HUES48 (cell line): ENCODE results near the gene PIH1D1.
"Not testable (repeated sequence)": the region's sequence is repeated elsewhere in the genome, so short reads cannot be mapped to it uniquely, and the experiment has no call there.

Experiments
- H3K27ac ChIP-seq: one replicate; pipeline ENCODE4 v1.7.0; 2013; ENCODE audit warnings: low read depth, low read length, inconsistent platforms
- H3K27me3 ChIP-seq: 2 replicates; pipeline ENCODE4 v1.6.1; 2013; ENCODE audit warnings: mild to moderate bottlenecking, low read length; ENCODE audit not compliant: control insufficient read depth, insufficient read depth
- H3K36me3 ChIP-seq: 2 replicates; pipeline ENCODE4 v1.6.1; 2013; ENCODE audit warnings: low read length; ENCODE audit not compliant: control insufficient read depth, insufficient read depth
- H3K4me1 ChIP-seq: 2 replicates; pipeline ENCODE4 v1.6.1; 2013; ENCODE audit warnings: mild to moderate bottlenecking, low read length; ENCODE audit not compliant: control insufficient read depth, insufficient read depth
- H3K4me3 ChIP-seq: 2 replicates; pipeline ENCODE4 v1.5.1; 2013; ENCODE audit warnings: mild to moderate bottlenecking, low read depth, low read length
- H3K9ac ChIP-seq: 2 replicates; pipeline ENCODE4 v1.6.1; 2013; ENCODE audit warnings: mild to moderate bottlenecking, low read depth, low read length, moderate library complexity
- H3K9me3 ChIP-seq: 2 replicates; pipeline ENCODE4 v1.6.1; 2013; ENCODE audit warnings: low read length; ENCODE audit not compliant: control insufficient read depth, insufficient read depth

Gene PIH1D1

DNA sequence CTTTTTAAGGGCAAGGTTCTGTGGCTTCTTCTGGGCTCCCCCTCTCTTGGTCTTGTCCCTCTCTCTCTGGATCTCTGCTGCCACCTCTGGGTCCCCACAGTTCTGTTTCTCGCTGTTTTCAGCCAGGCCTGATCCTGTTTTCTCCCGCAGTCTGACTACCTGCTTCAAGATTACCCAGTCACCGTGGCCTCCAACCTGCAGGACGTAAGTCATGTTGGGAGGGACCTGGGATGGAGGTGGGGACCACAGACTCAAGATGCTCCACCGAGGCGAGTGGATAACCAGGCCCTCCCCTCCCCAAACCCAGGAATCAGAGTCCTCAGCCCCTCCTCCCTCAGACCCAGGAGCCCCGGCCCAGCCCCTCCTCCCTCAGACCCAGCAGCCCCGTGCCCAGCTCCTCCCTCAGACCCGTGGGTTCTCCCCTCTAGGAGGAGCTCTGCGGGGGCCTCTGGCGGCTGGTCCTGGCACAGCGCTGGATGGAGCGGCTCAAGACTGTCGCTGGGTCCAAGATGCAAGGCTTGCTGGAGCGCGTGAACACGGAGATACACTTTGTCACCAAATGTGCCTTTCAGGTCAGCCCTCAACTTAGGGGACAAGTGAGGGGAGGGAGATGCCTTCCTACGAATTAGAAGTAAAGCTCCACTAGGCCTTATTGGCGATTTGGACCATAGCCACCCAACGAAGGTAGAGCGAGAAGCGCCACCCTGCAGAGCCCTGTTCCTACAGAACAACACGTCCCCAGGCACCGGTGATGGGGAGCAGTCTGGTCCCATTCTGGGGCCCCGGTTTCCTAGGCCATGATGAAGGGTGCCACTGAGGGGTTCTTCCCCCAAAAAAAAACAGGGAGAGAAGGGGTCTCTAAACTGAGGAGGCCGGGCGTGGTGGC lies 24.6 kb upstream of the PIH1D1 start:
- Histone ChIP-seq H3K27ac (no peak overlapping the region), H3K36me3 (no peaks in the 10 kb centered on the region), H3K4me3 (peak overlapping the region; percentile 28; the same call in 1 of the 2 replicates), H3K9ac (no peak overlapping the region), H3K27me3 (peaks cover 6% of the 10 kb centered on the region; the same call in 1 of the 2 replicates), H3K9me3 (no peaks in the 10 kb centered on the region), H3K4me1 (no peaks in the 10 kb centered on the region)

DNA sequence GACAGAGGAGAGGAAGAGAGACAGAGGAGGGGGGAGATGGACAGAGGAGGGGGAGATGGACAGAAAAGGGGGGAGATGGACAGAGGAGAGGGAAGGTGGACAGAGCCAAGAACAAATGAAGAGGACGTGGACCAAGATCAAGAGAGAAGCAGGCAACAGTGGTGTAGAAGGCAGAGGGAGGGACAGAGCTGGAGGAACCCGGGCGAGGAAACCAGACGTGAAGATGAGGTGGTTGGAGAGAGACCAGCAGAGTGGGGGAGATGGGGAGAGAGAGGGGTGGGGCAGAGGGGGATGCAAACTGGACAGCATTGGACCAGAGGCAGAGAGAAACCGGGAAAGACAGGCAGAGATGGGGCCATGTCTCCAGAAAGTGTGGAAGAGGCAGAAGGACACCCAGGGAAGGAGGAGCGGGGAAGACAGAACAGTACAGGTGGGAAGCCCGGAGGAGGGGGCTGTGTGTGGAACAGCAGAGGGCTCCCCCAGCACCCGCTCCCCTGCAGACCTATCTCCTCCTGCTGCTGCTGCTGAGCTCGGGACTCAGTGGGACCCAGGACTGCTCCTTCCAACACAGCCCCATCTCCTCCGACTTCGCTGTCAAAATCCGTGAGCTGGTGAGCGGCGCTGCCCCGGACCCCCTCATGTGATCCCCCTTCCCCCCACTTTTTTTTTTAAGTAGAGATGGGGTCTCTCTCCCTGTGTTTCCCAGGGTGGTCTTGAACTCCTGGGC lies 23.7 kb upstream of the PIH1D1 start:
- Histone ChIP-seq H3K9me3 (no peaks in the 10 kb centered on the region), H3K4me1 (no peaks in the 10 kb centered on the region), H3K4me3 (no peak overlapping the region), H3K27ac (no peak overlapping the region), H3K36me3 (peaks cover 5% of the 10 kb centered on the region; the same call in 1 of the 2 replicates), H3K9ac (no peak overlapping the region), H3K27me3 (peaks cover 6% of the 10 kb centered on the region; the same call in 1 of the 2 replicates)

DNA sequence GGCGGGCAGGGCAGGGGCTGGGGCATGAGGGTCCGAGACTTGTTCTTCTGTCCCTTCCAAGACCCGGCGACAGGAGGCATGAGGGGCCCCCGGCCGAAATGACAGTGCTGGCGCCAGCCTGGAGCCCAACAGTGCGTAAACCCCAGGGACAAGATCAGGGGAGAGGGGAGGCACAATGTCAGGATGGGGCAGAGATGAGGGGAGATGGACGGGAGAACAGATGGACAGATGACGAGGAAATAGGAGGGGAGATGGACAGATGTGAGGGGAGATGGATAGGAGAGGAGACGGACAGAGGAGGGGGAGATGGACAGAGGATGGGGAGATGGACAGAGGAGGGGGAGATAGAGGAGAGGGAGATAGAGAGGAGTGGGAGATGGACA lies 22.9 kb upstream of the PIH1D1 start:
- H3K9ac ChIP-seq, result no peak overlapping the region
- no peak overlapping the region for H3K4me3 ChIP-seq

DNA sequence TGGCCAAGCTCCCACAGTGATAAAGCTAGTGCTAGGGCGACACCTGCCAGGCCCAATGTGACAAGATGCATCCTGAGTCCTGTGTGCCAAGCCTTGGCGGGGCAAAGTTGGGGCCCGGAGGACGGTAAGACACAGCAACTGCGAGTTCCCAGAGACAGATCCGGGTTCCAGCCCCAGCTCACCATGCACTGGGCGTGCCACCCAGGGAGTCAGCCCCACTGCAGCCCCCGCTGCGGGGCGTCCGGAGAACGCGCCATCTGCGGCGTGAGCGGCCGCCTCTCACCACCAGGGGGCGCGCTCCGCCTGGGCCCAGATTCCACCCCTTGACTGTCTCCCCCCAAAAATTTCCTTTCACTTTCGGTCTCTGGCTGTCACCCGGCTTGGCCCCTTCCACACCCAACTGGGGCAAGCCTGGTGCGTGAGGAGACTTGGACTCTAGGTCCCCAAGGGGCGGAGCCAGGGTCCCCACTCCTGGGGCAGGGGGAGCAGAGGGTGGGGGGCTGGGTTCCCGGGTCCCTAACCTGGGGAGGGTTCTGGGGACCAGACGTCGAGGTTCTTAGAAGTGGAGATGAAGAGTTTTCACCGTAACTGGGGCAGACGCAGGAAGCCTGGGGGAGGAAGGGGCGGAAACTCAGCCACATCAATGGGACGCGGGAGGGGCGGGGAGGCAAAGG lies 22.4 kb upstream of the PIH1D1 start, which contains the start of gene FLT3LG:
FLT3LG (plus strand) TSS at position 348 of the 674 bp plus-strand sequence. CDS start 425 bp downstream, outside the sequence.
- Histone ChIP-seq H3K4me3 (peak within 1 kb of the TSS; percentile 40; the same call in 1 of the 2 replicates), H3K4me1 (no peaks in the 10 kb centered on the region), H3K9ac (no peak within 1 kb of the TSS), H3K9me3 (no peaks in the 10 kb centered on the region), H3K36me3 (peaks cover 12% of the 10 kb centered on the region), H3K27ac (no peak within 1 kb of the TSS), H3K27me3 (peaks cover 6% of the 10 kb centered on the region; the same call in 1 of the 2 replicates)

More for the DNA sequence above, 22.9 kb upstream of the PIH1D1 start:
- Histone ChIP-seq H3K27me3 (peaks cover 6% of the 10 kb centered on the region; the same call in 1 of the 2 replicates), H3K27ac (no peak overlapping the region), H3K36me3 (peaks cover 12% of the 10 kb centered on the region), H3K4me1 (no peaks in the 10 kb centered on the region), H3K9me3 (no peaks in the 10 kb centered on the region)

DNA sequence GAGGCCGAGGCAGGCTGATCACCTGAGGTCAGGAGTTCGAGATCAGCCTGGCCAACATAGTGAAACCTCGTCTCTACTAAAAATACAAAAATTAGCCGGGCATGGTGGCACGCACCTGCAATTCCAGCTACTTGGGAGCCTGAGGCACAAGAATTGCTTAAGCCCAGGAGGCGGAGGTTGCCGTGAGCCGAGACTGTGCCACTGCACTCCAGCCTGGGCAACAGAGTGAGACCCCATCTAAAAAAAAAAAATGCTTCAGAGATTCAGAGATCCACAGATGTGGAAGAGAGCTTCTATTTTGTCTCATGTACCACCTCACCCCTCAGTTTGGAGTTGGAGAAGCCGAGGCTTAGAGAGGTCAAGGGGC lies 21.9 kb upstream of the PIH1D1 start:
- H3K27ac ChIP-seq, H3K4me3 ChIP-seq, H3K4me1 ChIP-seq, H3K27me3 ChIP-seq, H3K9me3 ChIP-seq, H3K9ac ChIP-seq: not testable (repeated sequence)
- peaks cover 12% of the 10 kb centered on the region for H3K36me3 ChIP-seq

DNA sequence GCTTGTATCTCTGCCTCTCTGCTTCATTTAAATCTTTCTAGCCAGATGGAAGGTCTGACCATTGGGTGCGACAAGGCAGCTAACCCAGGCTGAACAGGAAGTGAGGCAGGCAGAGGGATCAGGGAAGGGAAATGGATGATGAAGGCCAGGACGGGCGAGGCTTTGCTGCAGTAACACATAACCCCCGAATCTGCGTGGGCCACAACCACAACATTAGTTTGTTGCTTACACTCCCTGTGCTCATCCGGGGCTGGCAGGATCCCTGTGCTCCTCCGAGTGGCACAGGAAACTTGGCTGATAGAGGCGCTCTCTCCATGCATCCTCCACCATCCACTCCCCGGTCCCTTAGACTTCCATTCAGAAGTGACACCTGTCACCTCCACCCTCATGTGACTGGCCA lies 21.3 kb upstream of the PIH1D1 start:
- H3K36me3 ChIP-seq, result peaks cover 12% of the 10 kb centered on the region
- no peak overlapping the region for H3K4me3 ChIP-seq
- no peaks in the 10 kb centered on the region; the same call in 1 of the 2 replicates for H3K4me1 ChIP-seq
- H3K9me3 ChIP-seq, result no peaks in the 10 kb centered on the region
- H3K27ac ChIP-seq, result no peak overlapping the region
- no peak overlapping the region for H3K9ac ChIP-seq
- peaks cover 6% of the 10 kb centered on the region; the same call in 1 of the 2 replicates for H3K27me3 ChIP-seq

DNA sequence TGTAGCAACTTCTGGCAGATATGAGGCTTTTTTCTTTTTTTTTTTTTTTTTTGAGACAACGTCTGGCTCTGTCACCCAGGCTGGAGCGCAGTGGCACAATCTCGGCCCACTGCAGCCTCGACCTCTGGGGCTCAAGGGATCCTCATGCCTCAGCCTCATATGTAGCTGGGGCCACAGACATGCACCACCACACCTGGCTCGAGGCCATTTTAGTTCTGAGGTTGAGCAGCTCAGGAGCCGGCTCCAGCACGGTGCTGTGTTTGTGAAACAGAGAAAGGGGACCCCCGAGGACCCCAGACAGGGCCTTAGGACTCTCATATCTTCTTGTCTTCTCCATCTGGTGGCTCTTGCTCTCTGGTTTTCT lies 19.0 kb upstream of the PIH1D1 start:
- Histone ChIP-seq H3K27ac (no peak overlapping the region), H3K9me3 (no peaks in the 10 kb centered on the region), H3K9ac (no peak overlapping the region), H3K4me1 (no peaks in the 10 kb centered on the region; the same call in 1 of the 2 replicates), H3K27me3 (peaks cover 6% of the 10 kb centered on the region; the same call in 1 of the 2 replicates), H3K36me3 (peaks cover 16% of the 10 kb centered on the region), H3K4me3 (no peak overlapping the region)

DNA sequence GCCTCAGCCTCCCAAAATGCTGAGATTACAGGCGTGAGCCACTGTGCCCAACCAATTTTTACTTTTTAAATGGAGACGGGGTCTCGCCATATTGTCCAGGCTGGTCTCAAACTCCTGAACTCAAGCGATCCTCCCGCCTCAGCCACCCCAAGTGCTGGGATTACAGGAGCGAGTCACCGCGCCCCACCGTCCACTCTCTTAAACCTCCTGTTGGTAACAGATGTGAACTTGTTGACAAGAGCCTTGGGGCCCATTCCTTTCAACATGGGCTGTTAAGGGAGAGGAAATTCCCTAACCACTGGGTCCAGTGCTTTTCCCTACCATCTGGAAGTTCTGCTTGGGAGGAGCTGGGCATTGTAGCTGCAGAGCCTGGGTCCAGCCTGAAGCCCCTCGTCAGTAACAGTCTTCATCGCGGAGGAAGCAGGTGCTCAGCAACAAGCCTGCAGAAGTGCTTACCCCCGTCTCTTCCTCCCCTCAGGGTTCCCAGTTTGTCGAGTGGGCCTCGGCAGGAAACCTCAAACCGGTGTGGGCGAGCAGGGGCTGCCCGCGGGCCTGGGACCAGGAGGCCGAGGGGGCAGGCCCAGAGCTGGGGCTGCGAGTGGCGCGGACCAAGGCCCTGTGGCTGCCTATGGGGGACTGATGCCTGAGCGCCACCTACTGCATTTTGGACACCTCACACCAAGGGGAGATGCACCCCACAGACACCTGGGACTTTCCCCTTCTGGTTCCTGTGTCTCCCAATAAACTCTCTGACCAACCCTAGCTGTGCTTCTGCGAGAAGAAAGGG lies 18.4 kb upstream of the PIH1D1 start:
- Histone ChIP-seq H3K9me3 (no peaks in the 10 kb centered on the region), H3K4me3 (no peak overlapping the region), H3K4me1 (no peaks in the 10 kb centered on the region; the same call in 1 of the 2 replicates), H3K9ac (no peak overlapping the region), H3K27me3 (peaks cover 4% of the 10 kb centered on the region; the same call in 1 of the 2 replicates), H3K36me3 (peaks cover 19% of the 10 kb centered on the region), H3K27ac (no peak overlapping the region)

DNA sequence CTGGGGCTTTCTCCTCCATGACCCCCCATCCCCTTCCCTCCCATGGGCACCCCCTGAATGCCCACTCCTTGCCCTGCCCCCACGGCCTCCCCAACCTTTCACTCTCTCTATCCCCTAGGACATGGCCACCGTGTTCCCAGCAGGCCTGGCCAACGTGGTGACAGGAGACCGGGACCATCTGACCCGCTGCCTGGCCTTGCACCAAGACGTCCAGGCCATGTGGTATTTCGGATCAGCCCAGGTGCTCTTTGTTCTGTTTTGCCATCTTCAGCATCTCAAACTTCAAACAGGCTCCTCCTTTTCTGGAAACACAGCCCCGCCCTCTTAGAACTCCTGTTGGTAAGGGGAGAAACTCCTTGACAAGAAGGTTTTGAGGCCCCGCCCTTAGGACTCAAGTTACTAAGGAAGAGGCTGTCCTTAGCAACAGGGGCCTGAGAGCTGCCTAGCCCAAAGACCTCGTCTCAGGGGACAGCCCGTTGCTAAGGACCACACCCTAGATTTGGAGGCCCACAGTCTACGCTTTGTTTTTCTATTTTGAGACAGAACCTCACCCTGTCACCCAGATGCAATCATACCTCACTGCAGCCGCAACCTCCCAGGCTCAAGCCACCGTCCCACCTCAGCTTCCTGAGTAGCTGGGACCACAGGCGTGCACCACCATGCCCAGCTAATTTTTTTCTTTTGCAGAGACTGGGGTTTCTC lies 17.3 kb upstream of the PIH1D1 start:
- Histone ChIP-seq H3K9ac (no peak overlapping the region), H3K9me3 (no peaks in the 10 kb centered on the region), H3K4me3 (no peak overlapping the region), H3K27ac (no peak overlapping the region), H3K36me3 (peaks cover 28% of the 10 kb centered on the region), H3K4me1 (no peaks in the 10 kb centered on the region; the same call in 1 of the 2 replicates), H3K27me3 (no peaks in the 10 kb centered on the region)

DNA sequence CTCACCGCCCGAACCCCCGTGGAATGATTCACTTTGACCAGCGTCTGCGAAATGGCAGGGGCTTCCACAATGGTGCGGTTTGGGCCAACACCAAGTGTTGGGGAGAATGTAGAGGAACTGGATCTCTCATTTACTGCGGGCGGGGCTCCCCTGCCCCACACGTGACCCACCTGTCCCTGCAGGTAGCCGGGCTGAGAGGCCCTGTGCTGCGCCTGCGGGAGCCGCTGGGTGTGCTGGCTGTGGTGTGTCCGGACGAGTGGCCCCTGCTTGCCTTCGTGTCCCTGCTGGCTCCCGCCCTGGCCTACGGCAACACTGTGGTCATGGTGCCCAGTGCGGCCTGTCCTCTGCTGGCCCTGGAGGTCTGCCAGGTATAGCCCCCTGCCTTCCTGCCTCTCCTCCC lies 16.6 kb upstream of the PIH1D1 start:
- H3K4me3 ChIP-seq, result no peak overlapping the region
- no peaks in the 10 kb centered on the region for H3K27me3 ChIP-seq
- no peak overlapping the region for H3K27ac ChIP-seq
- no peaks in the 10 kb centered on the region; the same call in 1 of the 2 replicates for H3K4me1 ChIP-seq
- peaks cover 30% of the 10 kb centered on the region for H3K36me3 ChIP-seq
- H3K9me3 ChIP-seq, result no peaks in the 10 kb centered on the region
- no peak overlapping the region for H3K9ac ChIP-seq
